Left kidney (tissue), 2 donors: ENCODE results near the gene DGKB. TPM values are rescaled to one million over a fixed set of nuclear protein-coding genes. Genes with fewer than 3 reads are reported as not detected.

Experiments used
- DNase-seq: peaks from one replicate; pipeline ENCODE4 v3.0.0-alpha.2; 2013
- polyA plus RNA-seq: library from polyadenylated mRNA; unstranded; fragments of 120-200 nt; gene quantifications from one replicate; pipeline ENCODE4 v1.2.1, GENCODE V29; 2013; ENCODE audit not compliant: insufficient read length

The DGKB gene
- polyA plus RNA-seq, 1 donor, result 3.6 TPM

GRCh38 chr7:14115701-14116100 lies 786.9 kb downstream of the DGKB start:
- no peak for DNase-seq

- DNase-seq, result no peak
These were observed 797.7 kb downstream of the DGKB start for GRCh38 chr7:14104861-14105260.

- no peak for DNase-seq
These were observed 806.4 kb downstream of the DGKB start for GRCh38 chr7:14096159-14096558.

- DNase-seq, result no peak
These were observed 807.2 kb downstream of the DGKB start for GRCh38 chr7:14095233-14095950.
